Measurements from ENCODE around the gene CCDC172.

Gene CCDC172

DNA sequence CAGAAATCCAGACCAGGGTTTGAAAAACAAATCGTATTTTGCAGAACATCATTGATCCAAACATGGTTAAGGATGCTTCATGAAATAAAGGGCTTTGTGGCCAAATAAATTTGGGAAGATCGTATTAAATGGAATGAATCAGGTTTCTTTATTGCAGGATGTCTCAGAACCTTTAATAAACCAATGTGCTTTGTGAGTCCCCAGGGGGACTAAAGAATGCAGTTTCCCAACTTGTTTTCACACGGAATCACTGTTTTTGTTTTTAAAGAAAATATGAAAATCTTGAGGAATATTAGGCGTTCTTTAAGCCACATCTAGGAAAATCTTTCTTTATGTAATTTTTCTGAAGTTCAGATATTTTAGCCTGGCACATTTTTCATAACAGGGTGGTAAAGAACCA is 16.8 kb upstream of the CCDC172 start:
- TF ChIP-seq CTCF (IDR thresholded peaks at IDR 0.05; ENCODE audit: low read depth, low read length): no peak
- DNase-seq (ENCODE audit: low read depth, low spot score): no peak
- no peak overlapping the region for H3K4me3 ChIP-seq (ENCODE audit: low read depth, low read length)
- in situ Hi-C loops (cut with HindIII; ENCODE audit: low sequenced_read_pairs): no loop called here

DNA sequence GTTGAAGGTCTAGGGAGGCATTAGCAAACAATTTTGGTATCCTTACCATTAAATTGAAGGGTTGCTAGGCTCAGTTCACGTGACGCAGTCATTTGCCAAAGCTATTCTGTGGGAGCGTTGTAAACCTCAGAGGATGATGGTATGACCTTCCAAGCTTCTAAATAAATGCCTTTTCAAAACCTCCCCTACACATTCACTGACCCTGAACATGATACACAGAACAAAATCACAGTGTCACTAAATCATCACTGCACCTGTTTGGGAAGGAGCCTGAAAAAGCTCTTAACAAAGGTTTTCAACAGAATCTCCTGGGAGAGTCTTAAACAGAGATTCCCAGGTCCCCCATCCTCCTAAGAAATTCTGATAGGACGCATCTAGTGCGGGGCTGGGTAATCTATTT is 13.2 kb upstream of the CCDC172 start:
- H3K4me3 ChIP-seq (ENCODE audit: low read depth, low read length): no peak overlapping the region
- no peak for TF ChIP-seq CTCF (IDR thresholded peaks at IDR 0.05; ENCODE audit: low read depth, low read length)
- in situ Hi-C loops (cut with HindIII; ENCODE audit: low sequenced_read_pairs): no loop called here
- DNase-seq (ENCODE audit: low read depth, low spot score): no peak

- H3K4me3 ChIP-seq (ENCODE audit: low read depth, low read length): no peak overlapping the region
- TF ChIP-seq CTCF (IDR thresholded peaks at IDR 0.05; ENCODE audit: low read depth, low read length): no peak
- peak; percentile 1 for DNase-seq (ENCODE audit: low read depth, low spot score)
- in situ Hi-C loops (cut with HindIII; ENCODE audit: low sequenced_read_pairs): no loop called here
Measured at GRCh38 chr10:116311706-116312490, 12.3 kb upstream of the CCDC172 start.

DNA sequence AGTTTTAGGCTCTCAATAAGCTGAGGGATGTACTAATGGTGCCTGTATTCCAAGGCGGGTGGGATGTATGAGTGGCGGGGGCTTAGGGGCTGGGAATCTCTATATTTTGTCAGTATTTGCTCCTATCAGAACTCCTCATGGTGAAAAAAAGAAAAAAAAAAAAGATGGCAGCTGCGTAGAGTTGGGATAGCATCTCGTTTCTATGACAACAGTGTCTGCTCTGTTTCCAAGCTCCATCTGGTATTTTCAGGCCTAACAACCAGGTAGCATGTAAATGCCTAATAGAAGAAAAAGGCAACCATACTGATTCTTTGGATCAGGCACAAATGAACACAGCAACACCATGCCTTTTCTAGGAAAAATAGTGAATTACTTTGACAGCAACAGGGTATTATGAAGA is 11.7 kb upstream of the CCDC172 start:
- no peak for DNase-seq (ENCODE audit: low read depth, low spot score)
- in situ Hi-C loops (cut with HindIII; ENCODE audit: low sequenced_read_pairs): no loop called here
- TF ChIP-seq CTCF (IDR thresholded peaks at IDR 0.05; ENCODE audit: low read depth, low read length): no peak
- no peak overlapping the region for H3K4me3 ChIP-seq (ENCODE audit: low read depth, low read length)

DNA sequence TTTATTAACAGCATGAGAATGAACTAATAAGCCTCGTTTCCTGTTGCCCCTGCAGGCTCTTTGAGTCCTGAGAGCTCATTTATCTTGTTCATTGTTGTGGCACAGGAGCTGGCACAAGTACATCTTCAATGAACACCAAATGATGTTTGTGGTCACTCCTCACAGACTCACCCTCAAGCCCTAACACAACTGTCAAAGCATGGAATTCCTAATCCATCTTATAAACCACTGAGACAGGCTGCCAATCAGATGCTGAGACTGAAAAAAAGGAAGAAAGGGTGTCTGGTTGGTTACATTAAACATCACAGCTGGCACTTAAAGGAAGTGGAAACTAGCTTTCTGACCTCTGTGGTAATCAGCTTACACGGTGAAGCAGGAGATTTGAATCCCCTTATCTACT is 7.7 kb upstream of the CCDC172 start:
- TF ChIP-seq CTCF (IDR thresholded peaks at IDR 0.05; ENCODE audit: low read depth, low read length): no peak
- peak; percentile 3 for DNase-seq (ENCODE audit: low read depth, low spot score)
- H3K4me3 ChIP-seq (ENCODE audit: low read depth, low read length): no peak overlapping the region
- in situ Hi-C loops (cut with HindIII; ENCODE audit: low sequenced_read_pairs): no loop called here

DNA sequence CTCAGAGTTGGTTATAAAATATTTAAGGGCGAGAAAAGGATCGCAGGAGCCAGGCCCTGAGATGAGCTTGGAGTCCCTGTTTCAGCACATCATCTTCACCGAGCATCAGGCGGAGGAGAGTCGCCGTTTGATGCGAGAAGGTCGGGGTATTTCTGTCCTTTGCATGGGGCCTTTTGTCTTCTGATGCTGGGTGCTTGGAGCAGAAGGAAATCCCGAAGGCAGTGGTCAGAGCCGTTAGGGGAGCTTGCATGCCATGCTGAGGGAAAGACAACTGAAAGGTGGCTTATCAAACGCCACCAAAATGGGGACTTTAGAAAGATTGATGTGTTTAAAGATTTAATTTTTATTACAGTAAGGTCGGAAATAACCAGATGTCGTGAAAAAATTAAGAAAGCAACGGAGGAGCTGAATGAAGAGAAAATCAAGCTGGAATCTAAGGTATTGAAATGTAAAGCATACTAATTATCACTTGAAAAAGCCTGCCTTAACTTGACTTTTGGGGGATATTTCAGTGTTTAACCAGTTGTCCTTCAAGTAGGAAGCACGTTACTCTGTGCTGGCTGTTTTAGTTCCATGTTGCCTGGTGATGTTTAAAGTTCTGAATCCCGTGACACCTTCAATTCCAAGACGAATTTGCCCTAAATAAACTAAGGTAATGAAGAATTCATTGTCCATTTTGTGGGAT is 845 bp downstream of the CCDC172 start:
- TF ChIP-seq CTCF (IDR thresholded peaks at IDR 0.05; ENCODE audit: low read depth, low read length): no peak
- in situ Hi-C loops (cut with HindIII; ENCODE audit: low sequenced_read_pairs): no loop called here
- H3K4me3 ChIP-seq (ENCODE audit: low read depth, low read length): no peak overlapping the region
- no peak for DNase-seq (ENCODE audit: low read depth, low spot score)
